Measurements from ENCODE around the gene MOB3B.

Gene MOB3B

GRCh38 chr9:27537027-27537435, 7.4 kb upstream of the MOB3B start:
- no peak overlapping the region for H3K4me3 ChIP-seq (ENCODE audit: low read depth, low read length, poor library complexity, severe bottlenecking)
- no peak for TF ChIP-seq EZH2 (IDR thresholded peaks at IDR 0.05; ENCODE audit: borderline replicate concordance, low read length)
- TF ChIP-seq CTCF (IDR thresholded peaks at IDR 0.05; ENCODE audit: low read length), result no peak
- no peaks in the 10 kb centered on the region for H3K79me2 ChIP-seq (ENCODE audit: insufficient read depth, low read length)
- no peak overlapping the region for H3K9ac ChIP-seq (ENCODE audit: low read length)
- H3K9me2 ChIP-seq (ENCODE audit: low read depth, low read length), result no peaks in the 10 kb centered on the region
- no peaks in the 10 kb centered on the region for H3K36me3 ChIP-seq (ENCODE audit: insufficient read depth, low read length)
- H3K27ac ChIP-seq (ENCODE audit: low read depth, low read length, poor library complexity, severe bottlenecking), result no peak overlapping the region
- no peak overlapping the region for H2AFZ ChIP-seq (ENCODE audit: low read length)
- no peaks in the 10 kb centered on the region for H3F3A ChIP-seq (ENCODE audit: insufficient read depth, low read length)
- no peaks in the 10 kb centered on the region for H3K9me3 ChIP-seq (ENCODE audit: low read length)
- H3K27me3 ChIP-seq (ENCODE audit: insufficient read depth, low read length), result no peaks in the 10 kb centered on the region
- H3K4me2 ChIP-seq (ENCODE audit: low read length), result no peak overlapping the region
- H3K4me1 ChIP-seq (ENCODE audit: insufficient read depth, low read length, severe bottlenecking), result no peaks in the 10 kb centered on the region
- H4K20me1 ChIP-seq (ENCODE audit: insufficient read depth, low read length), result no peaks in the 10 kb centered on the region

- H3K27me3 ChIP-seq (ENCODE audit: insufficient read depth, low read length), result no peaks in the 10 kb centered on the region
- no peaks in the 10 kb centered on the region for H3K9me3 ChIP-seq (ENCODE audit: low read length)
- H4K20me1 ChIP-seq (ENCODE audit: insufficient read depth, low read length), result no peaks in the 10 kb centered on the region
- no peak overlapping the region for H3K4me2 ChIP-seq (ENCODE audit: low read length)
- H3K9me2 ChIP-seq (ENCODE audit: low read depth, low read length), result no peaks in the 10 kb centered on the region
- H2AFZ ChIP-seq (ENCODE audit: low read length), result no peak overlapping the region
- H3F3A ChIP-seq (ENCODE audit: insufficient read depth, low read length), result no peaks in the 10 kb centered on the region
- no peaks in the 10 kb centered on the region for H3K4me1 ChIP-seq (ENCODE audit: insufficient read depth, low read length, severe bottlenecking)
- no peak overlapping the region for H3K4me3 ChIP-seq (ENCODE audit: low read depth, low read length, poor library complexity, severe bottlenecking)
- H3K27ac ChIP-seq (ENCODE audit: low read depth, low read length, poor library complexity, severe bottlenecking), result no peak overlapping the region
- no peaks in the 10 kb centered on the region for H3K36me3 ChIP-seq (ENCODE audit: insufficient read depth, low read length)
- H3K9ac ChIP-seq (ENCODE audit: low read length), result no peak overlapping the region
- H3K79me2 ChIP-seq (ENCODE audit: insufficient read depth, low read length), result no peaks in the 10 kb centered on the region
- peak; percentile 2; the same call in 1 of the 2 replicates for TF ChIP-seq CTCF (IDR thresholded peaks at IDR 0.05; ENCODE audit: low read length)
- no peak for TF ChIP-seq EZH2 (IDR thresholded peaks at IDR 0.05; ENCODE audit: borderline replicate concordance, low read length)
These were observed 6.6 kb upstream of the MOB3B start for GRCh38 chr9:27536168-27536567.

GRCh38 chr9:27535701-27536118, 6.1 kb upstream of the MOB3B start:
- H3K9me2 ChIP-seq (ENCODE audit: low read depth, low read length), result no peaks in the 10 kb centered on the region
- H3K4me1 ChIP-seq (ENCODE audit: insufficient read depth, low read length, severe bottlenecking), result no peaks in the 10 kb centered on the region
- no peaks in the 10 kb centered on the region for H3K9me3 ChIP-seq (ENCODE audit: low read length)
- H3F3A ChIP-seq (ENCODE audit: insufficient read depth, low read length), result no peaks in the 10 kb centered on the region
- H3K27ac ChIP-seq (ENCODE audit: low read depth, low read length, poor library complexity, severe bottlenecking), result no peak overlapping the region
- H3K36me3 ChIP-seq (ENCODE audit: insufficient read depth, low read length), result no peaks in the 10 kb centered on the region
- H3K27me3 ChIP-seq (ENCODE audit: insufficient read depth, low read length), result no peaks in the 10 kb centered on the region
- TF ChIP-seq CTCF (IDR thresholded peaks at IDR 0.05; ENCODE audit: low read length) (peak; percentile 43; the same call in 1 of the 2 replicates), EZH2 (IDR thresholded peaks at IDR 0.05; ENCODE audit: borderline replicate concordance, low read length) (no peak)
- no peak overlapping the region for H2AFZ ChIP-seq (ENCODE audit: low read length)
- H3K4me2 ChIP-seq (ENCODE audit: low read length), result no peak overlapping the region
- H3K9ac ChIP-seq (ENCODE audit: low read length), result no peak overlapping the region
- H4K20me1 ChIP-seq (ENCODE audit: insufficient read depth, low read length), result no peaks in the 10 kb centered on the region
- no peaks in the 10 kb centered on the region for H3K79me2 ChIP-seq (ENCODE audit: insufficient read depth, low read length)
- H3K4me3 ChIP-seq (ENCODE audit: low read depth, low read length, poor library complexity, severe bottlenecking), result no peak overlapping the region
